Left cardiac atrium (tissue), 4 donors: ENCODE results near the gene SLC35A3. TPM values are rescaled to one million over a fixed set of nuclear protein-coding genes. Genes with fewer than 3 reads are reported as not detected.
"Not testable (repeated sequence)": the region's sequence is repeated elsewhere in the genome, so short reads cannot be mapped to it uniquely, and the experiment has no call there.

ENCODE experiments used
- ATAC-seq, 2 donors: fragments of 200-7000 bp; cut with Tn5 transposase; one replicate each; pipeline ENCODE4 v1.9.1; 2020; ENCODE audit warnings: mild to moderate bottlenecking in 2 of 2, moderate library complexity in 2 of 2
- DNase-seq: peaks from one replicate; pipeline ENCODE4 v3.0.0-alpha.2; 2020
- intact Hi-C, 2 donors: fragments of 100-400 bp; cut with DNase I; formaldehyde crosslinking; loops; one replicate each; pipeline versions ENCODE4 v1.14.1 to v1.15.1; 2022 to 2023
- total RNA-seq, 2 donors: library from RNA; stranded (reverse); fragmentation: NEBNext Ultra II Directional; extraction: Animal tissue kit (Norgen Biotek cat#: 25700); gene quantifications; one replicate each; pipeline ENCODE4 v1.2.1, GENCODE V29; 2021
- donor health status: DM: no; HTN: yes; CAD: no.
- donor health status: DM: no; HTN: yes; CAD: no; lungs with severe emphysema.
- donor health status: DM: yes; HTN: yes; CAD: no.
- donor health status: Dilated cardiomyopathy.

The SLC35A3 gene
- total RNA-seq, 2 donors from 2014 or later = 9.6 to 9.7 TPM

DNA sequence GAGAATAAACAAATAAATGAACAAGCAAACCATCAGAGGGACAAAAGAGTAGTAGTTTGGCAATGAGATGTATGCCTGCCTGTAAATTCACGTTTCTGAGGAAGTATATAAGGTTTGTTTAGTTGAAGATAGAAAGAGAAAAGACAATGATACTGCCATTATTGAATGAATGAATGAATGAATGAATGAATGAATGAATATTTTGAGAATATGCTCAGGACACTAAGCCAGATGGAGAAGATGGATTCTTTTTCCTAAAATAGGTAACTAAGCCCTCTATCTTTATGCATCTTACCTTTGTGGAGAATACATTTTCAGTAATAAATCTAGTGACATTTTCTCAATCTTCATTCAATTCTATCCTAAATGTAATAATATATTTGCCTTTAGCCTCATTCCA, 49.4 kb downstream of the SLC35A3 start:
- intact Hi-C loops = no loop called here
- ATAC-seq = no peak
- no peak for DNase-seq

GRCh38 chr1:100023482-100023881, 53.7 kb downstream of the SLC35A3 start:
- DNase-seq (no peak), ATAC-seq (no peak)
- intact Hi-C loops = no loop called here

GRCh38 chr1:100027212-100027611, 57.4 kb downstream of the SLC35A3 start:
- no peak for DNase-seq
- no peak for ATAC-seq
- intact Hi-C loops = no loop called here

GRCh38 chr1:100028765-100029164, 59.0 kb downstream of the SLC35A3 start:
- ATAC-seq (no peak), DNase-seq (no peak)
- intact Hi-C loops = no loop called here

DNA sequence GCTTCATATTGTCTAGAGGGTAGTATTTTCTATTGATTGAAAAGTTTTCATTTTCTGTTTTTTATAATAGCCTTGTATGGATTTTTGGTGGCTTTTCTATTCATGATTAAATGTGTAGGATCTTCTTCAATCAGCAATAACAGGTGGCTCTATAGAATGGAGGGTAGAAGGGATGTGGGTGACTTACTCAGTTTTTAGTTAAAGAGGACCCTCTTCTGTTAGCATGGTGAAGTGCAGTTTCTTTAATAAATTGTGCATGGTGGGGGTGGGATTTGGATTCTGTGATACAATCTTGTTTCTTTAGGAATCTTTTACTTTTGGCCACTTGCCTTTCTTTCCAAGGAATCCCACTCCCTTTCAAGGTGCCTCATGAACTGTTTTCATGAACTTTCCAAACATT, 64.7 kb downstream of the SLC35A3 start:
- intact Hi-C loops = no loop called here
- no peak for ATAC-seq

GRCh38 chr1:100035214-100035613, 65.4 kb downstream of the SLC35A3 start:
- no peak for ATAC-seq
- intact Hi-C loops = no loop called here
- DNase-seq = no peak

More for the DNA sequence above, 64.7 kb downstream of the SLC35A3 start:
- DNase-seq = no peak

GRCh38 chr1:100036718-100037655, 67.2 kb downstream of the SLC35A3 start:
- no peak for ATAC-seq
- DNase-seq = no peak
- intact Hi-C loops = no loop called here

- ATAC-seq (no peak), DNase-seq (no peak)
- intact Hi-C loops = no loop called here
Observed at GRCh38 chr1:100037656-100037926, 67.8 kb downstream of the SLC35A3 start.

- ATAC-seq (peak; percentile 99), DNase-seq (peak; percentile 93)
- intact Hi-C loops = no loop called here
Observed at GRCh38 chr1:100037927-100038659, 68.3 kb downstream of the SLC35A3 start.

DNA sequence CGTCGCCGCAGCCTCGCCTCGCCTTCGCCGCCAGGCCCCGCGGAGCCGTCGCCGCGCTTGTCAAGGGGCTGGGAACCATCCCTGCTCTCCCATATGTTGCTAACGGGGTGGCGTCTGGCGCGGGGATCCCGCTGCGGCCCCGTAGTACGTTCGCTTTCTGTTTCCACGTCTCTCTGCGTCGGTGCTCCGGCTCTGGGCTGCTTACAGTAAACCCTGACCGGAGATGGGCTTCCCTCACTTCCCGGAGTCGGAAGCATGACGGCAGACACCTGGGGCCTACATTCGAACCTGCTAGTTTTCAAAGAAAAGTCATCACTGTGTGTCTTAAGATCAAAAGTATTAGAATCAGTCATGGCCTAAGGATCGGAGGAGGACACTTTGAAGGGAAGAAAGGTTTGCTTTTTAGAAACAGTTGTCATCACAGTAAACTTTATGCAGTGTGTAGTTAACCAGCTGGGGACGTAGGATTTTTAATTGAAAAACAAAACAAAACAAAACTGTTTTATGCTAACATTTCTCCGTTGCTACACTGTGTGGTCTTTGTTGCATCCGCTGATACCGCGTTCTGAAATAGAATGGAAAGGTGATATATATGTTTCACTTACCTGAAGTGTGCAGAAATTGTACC, 69.0 kb downstream of the SLC35A3 start:
- peak; percentile 66 to 68 for ATAC-seq
- DNase-seq = peak; percentile 70
- intact Hi-C loops = no loop called here

DNA sequence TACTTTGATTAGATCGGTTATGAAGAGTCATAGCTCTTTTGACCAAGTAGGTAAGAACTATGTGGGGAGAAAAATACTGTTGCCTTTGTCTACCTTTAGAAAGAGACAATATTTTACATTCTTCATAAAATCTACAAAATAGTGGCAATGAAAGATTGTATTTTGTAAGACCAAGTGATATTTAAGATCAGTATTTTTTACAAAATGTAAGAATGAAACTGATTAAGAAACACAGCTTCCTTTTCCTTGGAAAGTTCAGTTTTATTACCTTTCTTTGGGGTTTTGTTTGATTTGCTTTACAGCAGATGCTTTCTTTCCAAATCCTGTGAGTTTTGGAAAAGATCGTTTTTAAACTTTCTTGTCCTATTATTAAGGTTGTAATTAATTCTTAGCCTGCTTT, 69.8 kb downstream of the SLC35A3 start:
- ATAC-seq (no peak), DNase-seq (no peak)
- intact Hi-C loops = no loop called here

DNA sequence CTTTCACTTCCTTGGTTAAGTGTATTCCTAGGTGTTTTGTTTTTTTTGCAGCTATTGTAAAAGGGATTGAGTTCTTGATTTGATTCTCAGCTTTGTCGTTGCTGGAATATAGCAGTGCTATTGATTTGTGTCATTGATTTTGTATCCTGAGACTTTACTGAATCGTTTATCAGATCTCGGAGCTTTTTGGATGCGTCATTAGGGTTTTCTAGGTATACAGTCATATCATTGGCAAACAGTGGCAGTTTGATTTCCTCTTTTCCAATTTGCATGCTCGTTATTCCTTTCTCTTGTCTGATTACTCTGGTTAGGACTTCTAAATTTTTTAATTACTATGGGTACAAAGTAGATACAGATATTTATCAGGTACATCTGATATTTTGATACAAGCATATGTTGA, 75.4 kb downstream of the SLC35A3 start:
- intact Hi-C loops = no loop called here

GRCh38 chr1:100047235-100047708, 77.5 kb downstream of the SLC35A3 start:
- intact Hi-C loops, ATAC-seq, DNase-seq: not testable (repeated sequence)

More for the DNA sequence above, 75.4 kb downstream of the SLC35A3 start:
- no peak for DNase-seq
- ATAC-seq = no peak

DNA sequence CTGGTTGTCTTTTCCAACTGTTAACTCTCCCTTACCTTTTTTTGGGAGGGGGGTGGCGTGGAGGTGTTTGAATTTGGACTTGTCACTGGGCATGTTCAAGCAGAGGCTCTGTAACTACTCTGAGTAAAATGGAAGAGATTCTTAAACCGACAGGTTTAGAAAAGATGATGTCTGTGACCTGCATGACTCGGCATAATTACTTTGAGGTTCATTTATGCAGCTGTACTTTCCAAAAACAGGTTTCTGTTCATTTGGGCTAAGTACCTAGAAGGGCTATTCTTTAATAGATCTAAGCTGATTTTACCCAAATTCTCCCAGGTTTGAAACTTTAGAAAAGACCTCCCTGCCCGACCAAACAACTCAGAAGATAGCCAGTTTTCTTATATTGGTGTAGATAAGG, 80.3 kb downstream of the SLC35A3 start:
- ATAC-seq = no peak
- intact Hi-C loops = no loop called here
- no peak for DNase-seq

DNA sequence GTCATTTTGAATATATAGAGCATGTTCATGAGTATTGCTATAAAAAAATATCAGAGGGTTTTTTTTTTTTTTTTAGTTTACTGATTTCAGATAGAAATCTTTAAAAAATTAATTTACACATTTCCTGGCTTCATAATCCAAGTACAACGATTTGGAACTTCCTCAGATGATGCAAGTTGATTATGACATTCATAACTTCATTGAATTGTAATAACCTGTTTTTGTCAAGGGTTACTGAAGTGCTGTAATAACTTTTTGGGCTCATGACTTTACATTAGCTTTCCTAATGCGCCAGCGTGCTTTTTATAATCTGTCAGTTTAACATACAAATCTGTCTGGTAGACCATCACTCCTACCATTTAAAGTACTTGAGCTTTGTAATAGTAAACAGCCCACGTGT, 81.6 kb downstream of the SLC35A3 start:
- no peak for DNase-seq
- no peak for ATAC-seq
- intact Hi-C loops = no loop called here

GRCh38 chr1:100051893-100052292, 82.1 kb downstream of the SLC35A3 start:
- DNase-seq = no peak
- no peak for ATAC-seq
- intact Hi-C loops = no loop called here

- intact Hi-C loops = no loop called here
- DNase-seq (no peak), ATAC-seq (no peak)
Observed at GRCh38 chr1:100053119-100053518, 83.3 kb downstream of the SLC35A3 start.

- intact Hi-C loops = no loop called here
- no peak for ATAC-seq
- no peak for DNase-seq
Observed at GRCh38 chr1:100053727-100054126, 83.9 kb downstream of the SLC35A3 start.

- no peak for DNase-seq
- intact Hi-C loops = no loop called here
Observed at GRCh38 chr1:100061681-100062080, 91.9 kb downstream of the SLC35A3 start.

More at GRCh38 chr1:100061681-100062080, 91.9 kb downstream of the SLC35A3 start:
- no peak for ATAC-seq
